HG03196 (cell line): ENCODE data around the gene SLC24A4.
A peak's percentile ranks its signal among the peaks of the same experiment; 100 is the strongest.

Source experiments
- ATAC-seq: cut with Tn5 transposase; IDR thresholded peaks from one replicate; pipeline ENCODE4 v1.9.1; 2021; ENCODE audit not compliant: unreplicated experiment

Gene SLC24A4

GRCh38 chr14:92455231-92455630 is 132.3 kb downstream of the SLC24A4 start:
- ATAC-seq, result no peak

- no peak for ATAC-seq
Observed at GRCh38 chr14:92456215-92457015, 133.4 kb downstream of the SLC24A4 start.

GRCh38 chr14:92457016-92457565 is 134.1 kb downstream of the SLC24A4 start:
- ATAC-seq, result no peak

GRCh38 chr14:92458136-92459029 is 135.4 kb downstream of the SLC24A4 start:
- ATAC-seq, result no peak

GRCh38 chr14:92459030-92459949 is 136.3 kb downstream of the SLC24A4 start:
- no peak for ATAC-seq

GRCh38 chr14:92459950-92460421 is 137.0 kb downstream of the SLC24A4 start:
- ATAC-seq, result no peak

GRCh38 chr14:92460541-92460915 is 137.6 kb downstream of the SLC24A4 start:
- no peak for ATAC-seq

GRCh38 chr14:92460916-92461579 is 138.1 kb downstream of the SLC24A4 start:
- peak; percentile 63 for ATAC-seq

GRCh38 chr14:92461891-92462290 is 138.9 kb downstream of the SLC24A4 start:
- no peak for ATAC-seq

- no peak for ATAC-seq
Observed at GRCh38 chr14:92462568-92462967, 139.6 kb downstream of the SLC24A4 start.

GRCh38 chr14:92463141-92463540 is 140.2 kb downstream of the SLC24A4 start:
- ATAC-seq, result no peak

GRCh38 chr14:92464156-92464555 is 141.2 kb downstream of the SLC24A4 start:
- no peak for ATAC-seq

- ATAC-seq, result no peak
Observed at GRCh38 chr14:92464716-92465115, 141.8 kb downstream of the SLC24A4 start.

GRCh38 chr14:92465353-92466055 is 142.5 kb downstream of the SLC24A4 start:
- ATAC-seq, result no peak

GRCh38 chr14:92466059-92466458 is 143.1 kb downstream of the SLC24A4 start:
- no peak for ATAC-seq

GRCh38 chr14:92469515-92469914 is 146.6 kb downstream of the SLC24A4 start:
- no peak for ATAC-seq

- no peak for ATAC-seq
Observed at GRCh38 chr14:92470215-92470614, 147.2 kb downstream of the SLC24A4 start.

GRCh38 chr14:92470811-92471210 is 147.8 kb downstream of the SLC24A4 start:
- ATAC-seq, result no peak

GRCh38 chr14:92471919-92472318 is 149.0 kb downstream of the SLC24A4 start:
- ATAC-seq, result no peak
